ENCODE measurements around the gene SNX5.

DNA sequence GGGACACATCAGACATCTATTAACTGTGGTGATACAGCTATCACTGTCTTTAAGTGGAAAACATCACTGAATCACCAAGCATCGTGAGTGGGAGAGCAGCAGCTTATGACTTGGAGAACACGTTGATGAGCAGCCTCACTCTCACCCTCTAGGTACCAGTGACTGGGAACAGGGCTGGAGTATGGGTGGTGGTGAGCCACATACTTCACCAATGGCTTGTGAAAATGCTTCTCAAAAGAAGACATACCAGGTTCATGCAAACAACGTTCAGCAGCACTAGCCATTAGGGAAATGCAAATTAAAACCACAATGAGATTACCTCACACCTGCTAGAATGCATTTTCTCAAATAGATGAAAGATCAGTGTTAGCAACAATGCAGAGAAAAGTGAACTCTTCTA, 25.3 kb downstream of the SNX5 start:
- TF ChIP-seq, protein P1, sequence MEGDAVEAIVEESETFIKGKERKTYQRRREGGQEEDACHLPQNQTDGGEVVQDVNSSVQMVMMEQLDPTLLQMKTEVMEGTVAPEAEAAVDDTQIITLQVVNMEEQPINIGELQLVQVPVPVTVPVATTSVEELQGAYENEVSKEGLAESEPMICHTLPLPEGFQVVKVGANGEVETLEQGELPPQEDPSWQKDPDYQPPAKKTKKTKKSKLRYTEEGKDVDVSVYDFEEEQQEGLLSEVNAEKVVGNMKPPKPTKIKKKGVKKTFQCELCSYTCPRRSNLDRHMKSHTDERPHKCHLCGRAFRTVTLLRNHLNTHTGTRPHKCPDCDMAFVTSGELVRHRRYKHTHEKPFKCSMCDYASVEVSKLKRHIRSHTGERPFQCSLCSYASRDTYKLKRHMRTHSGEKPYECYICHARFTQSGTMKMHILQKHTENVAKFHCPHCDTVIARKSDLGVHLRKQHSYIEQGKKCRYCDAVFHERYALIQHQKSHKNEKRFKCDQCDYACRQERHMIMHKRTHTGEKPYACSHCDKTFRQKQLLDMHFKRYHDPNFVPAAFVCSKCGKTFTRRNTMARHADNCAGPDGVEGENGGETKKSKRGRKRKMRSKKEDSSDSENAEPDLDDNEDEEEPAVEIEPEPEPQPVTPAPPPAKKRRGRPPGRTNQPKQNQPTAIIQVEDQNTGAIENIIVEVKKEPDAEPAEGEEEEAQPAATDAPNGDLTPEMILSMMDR (IDR thresholded peaks at IDR 0.05): no peak
- no peak for TF ChIP-seq EZH2 (IDR thresholded peaks at IDR 0.05; ENCODE audit: borderline replicate concordance, insufficient read depth, low read depth, low read length, poor library complexity, severe bottlenecking)
